ENCODE results near the gene EPB41L1.
"Not testable (repeated sequence)": the region's sequence is repeated elsewhere in the genome, so short reads cannot be mapped to it uniquely, and the experiment has no call there.

The EPB41L1 gene

GRCh38 chr20:36135159-36135558 lies 19.4 kb upstream of the EPB41L1 start (continued):
- no peak for TF ChIP-seq ZNF280D (tag by site-specific recombination; IDR thresholded peaks at IDR 0.05)

GRCh38 chr20:36135821-36136220 lies 18.7 kb upstream of the EPB41L1 start:
- ChIA-PET CTCF (interaction anchor here (0.6 to 14.5 kb wide), 5 partner anchors 11 to 417 kb away, joined by 3 to 308 read pairs (median 3); partner anchors contain the start of gene SCAND1), POLR2A (no interaction called here)
- no peak for TF ChIP-seq ZNF202 (tag by site-specific recombination; IDR thresholded peaks at IDR 0.05; ENCODE audit: borderline replicate concordance)
- TF ChIP-seq ZFP37 (tag by site-specific recombination; IDR thresholded peaks at IDR 0.05) = no peak
- TF ChIP-seq ZNF169 (tag by site-specific recombination; IDR thresholded peaks at IDR 0.05) = no peak
- TF ChIP-seq ZNF585B (tag by site-specific recombination; IDR thresholded peaks at IDR 0.05) = no peak
- no peak for TF ChIP-seq PRDM6 (tag by site-specific recombination; IDR thresholded peaks at IDR 0.05)
- TF ChIP-seq ZNF266 (tag by site-specific recombination; IDR thresholded peaks at IDR 0.05; ENCODE audit: low read depth) = no peak
- TF ChIP-seq BCL6B (tag by site-specific recombination; IDR thresholded peaks at IDR 0.05) = no peak
- TF ChIP-seq ZNF660 (tag by site-specific recombination; IDR thresholded peaks at IDR 0.05) = no peak
- TF ChIP-seq FEZF1 (tag by site-specific recombination; IDR thresholded peaks at IDR 0.05) = no peak
- TF ChIP-seq ZNF707 (tag by site-specific recombination; IDR thresholded peaks at IDR 0.05) = no peak
- no peak for TF ChIP-seq ZNF521 (tag by site-specific recombination; IDR thresholded peaks at IDR 0.05)
- TF ChIP-seq ZNF701 (tag by site-specific recombination; IDR thresholded peaks at IDR 0.05) = no peak
- no peak for TF ChIP-seq ZBTB1 (tag by site-specific recombination; IDR thresholded peaks at IDR 0.05)
- TF ChIP-seq ZSCAN30 (tag by site-specific recombination; IDR thresholded peaks at IDR 0.05) = no peak
- no peak for TF ChIP-seq ZNF354C (tag by site-specific recombination; IDR thresholded peaks at IDR 0.05; ENCODE audit: borderline replicate concordance, low read depth)
- TF ChIP-seq ZNF544 (tag by site-specific recombination; IDR thresholded peaks at IDR 0.05) = no peak
- no peak for TF ChIP-seq ZNF529 (tag by site-specific recombination; IDR thresholded peaks at IDR 0.05; ENCODE audit: insufficient replicate concordance)
- no peaks in the 10 kb centered on the region for H3K9me3 ChIP-seq (ENCODE audit: control insufficient read depth, insufficient read depth, low read depth, low read length)
- H3K4me3 ChIP-seq (ENCODE audit: low read depth, low read length) = no peak overlapping the region
- H3K4me1 ChIP-seq (ENCODE audit: control insufficient read depth, insufficient read depth, low read length) = no peaks in the 10 kb centered on the region
- H3K27ac ChIP-seq (ENCODE audit: extremely low read depth, low read depth, low read length) = no peak overlapping the region
- no peaks in the 10 kb centered on the region for H3K36me3 ChIP-seq (ENCODE audit: control insufficient read depth in 2 of 2, insufficient read depth in 1 of 2, low read length in 2 of 2)

- not testable (repeated sequence) for H3K27ac ChIP-seq (ENCODE audit: extremely low read depth, low read depth, low read length); H3K36me3 ChIP-seq (ENCODE audit: control insufficient read depth in 2 of 2, insufficient read depth in 1 of 2, low read length in 2 of 2); H3K4me3 ChIP-seq (ENCODE audit: low read depth, low read length); H3K9me3 ChIP-seq (ENCODE audit: control insufficient read depth, insufficient read depth, low read depth, low read length); H3K4me1 ChIP-seq (ENCODE audit: control insufficient read depth, insufficient read depth, low read length)
- CTCF ChIA-PET = interaction anchor here (0.7 to 14.5 kb wide), 6 partner anchors 19 to 263 kb away, joined by 3 to 308 read pairs (median 6); no protein-coding TSS in a partner anchor
- POLR2A ChIA-PET = interaction anchor here (1.2 to 1.9 kb wide), 2 partner anchors 144 to 177 kb away, joined by 3 to 8 read pairs; no protein-coding TSS in a partner anchor
- peak; percentile 58; the same call in 1 of the 2 replicates for TF ChIP-seq ZNF121 (tag by site-specific recombination; IDR thresholded peaks at IDR 0.05)
Observed at GRCh38 chr20:36137313-36137712, 17.2 kb upstream of the EPB41L1 start.
